ENCODE data around the gene NMU.

Gene NMU

GRCh38 chr4:55546756-55547465 is 89.2 kb downstream of the NMU start, which contains the start of gene CLOCK (continued):
- TF ChIP-seq MZF1 (tag by site-specific recombination; IDR thresholded peaks at IDR 0.05; ENCODE audit: borderline replicate concordance) (no peak), ZNF341 (tag by site-specific recombination; IDR thresholded peaks at IDR 0.05; ENCODE audit: low read depth) (peak; percentile 64), ZNF521 (tag by site-specific recombination; IDR thresholded peaks at IDR 0.05) (no peak), ZNF146 (tag by site-specific recombination; IDR thresholded peaks at IDR 0.05) (no peak), ZNF239 (tag by site-specific recombination; IDR thresholded peaks at IDR 0.05) (no peak), ZNF561 (tag by site-specific recombination; IDR thresholded peaks at IDR 0.05; ENCODE audit: borderline replicate concordance) (peak; percentile 90; the same call in 1 of the 2 replicates), ZNF10 (tag by site-specific recombination; IDR thresholded peaks at IDR 0.05) (no peak), ZNF792 (tag by site-specific recombination; IDR thresholded peaks at IDR 0.05) (no peak), ZNF837 (tag by site-specific recombination; IDR thresholded peaks at IDR 0.05) (no peak), ZNF433 (tag by site-specific recombination; IDR thresholded peaks at IDR 0.05; ENCODE audit: low read depth) (no peak), ELK4 (IDR thresholded peaks at IDR 0.05; ENCODE audit: borderline replicate concordance, low read depth, low read length) (no peak), ZNF624 (tag by site-specific recombination; IDR thresholded peaks at IDR 0.05) (no peak), ZNF248 (tag by site-specific recombination; IDR thresholded peaks at IDR 0.05) (no peak), ZBTB20 (tag by site-specific recombination; IDR thresholded peaks at IDR 0.05) (peak; percentile 80; the same call in 1 of the 2 replicates), ZNF843 (tag by site-specific recombination; IDR thresholded peaks at IDR 0.05) (no peak), ZNF776 (tag by site-specific recombination; IDR thresholded peaks at IDR 0.05; ENCODE audit: borderline replicate concordance) (no peak), ZNF670 (tag by site-specific recombination; IDR thresholded peaks at IDR 0.05; ENCODE audit: low read depth) (no peak), ZNF423 (tag by site-specific recombination; IDR thresholded peaks at IDR 0.05) (no peak), ZNF221 (tag by site-specific recombination; IDR thresholded peaks at IDR 0.05; ENCODE audit: borderline replicate concordance) (no peak), HIC1 (tag by site-specific recombination; IDR thresholded peaks at IDR 0.05) (no peak), ZNF585B (tag by site-specific recombination; IDR thresholded peaks at IDR 0.05) (no peak), ZNF366 (tag by site-specific recombination; conservative IDR thresholded peaks at IDR 0.05) (no peak; the same call in 1 of the 2 replicates), HOXD13 (CRISPR knock-in tag; IDR thresholded peaks at IDR 0.05; ENCODE audit: borderline replicate concordance) (no peak), ZNF664 (tag by site-specific recombination; IDR thresholded peaks at IDR 0.05) (no peak), SCRT2 (tag by site-specific recombination; IDR thresholded peaks at IDR 0.05) (no peak), ZNF157 (tag by site-specific recombination; IDR thresholded peaks at IDR 0.05) (no peak), KLF16 (tag by site-specific recombination; IDR thresholded peaks at IDR 0.05) (no peak), KLF17 (tag by site-specific recombination; IDR thresholded peaks at IDR 0.05) (no peak), ZNF571 (tag by site-specific recombination; IDR thresholded peaks at IDR 0.05) (no peak), ZNF391 (tag by site-specific recombination; IDR thresholded peaks at IDR 0.05; ENCODE audit: borderline replicate concordance, low read depth) (no peak), ZNF692 (tag by site-specific recombination; IDR thresholded peaks at IDR 0.05) (peak; percentile 99), ZNF112 (tag by site-specific recombination; IDR thresholded peaks at IDR 0.05) (no peak), KLF8 (tag by site-specific recombination; IDR thresholded peaks at IDR 0.05) (no peak), ZFP41 (tag by site-specific recombination; IDR thresholded peaks at IDR 0.05; ENCODE audit: borderline replicate concordance) (no peak), PATZ1 (tag by site-specific recombination; IDR thresholded peaks at IDR 0.05) (peak; percentile 73; the same call in 1 of the 2 replicates)
